IMR-90 (cell line): ENCODE results near the gene TNPO1. TPM values are rescaled to one million over a fixed set of nuclear protein-coding genes. Genes with fewer than 3 reads are reported as not detected.

ENCODE experiments used
- ATAC-seq: fragments of 200-7000 bp; cut with Tn5 transposase; 2 replicates; pipeline ENCODE4 v1.9.1; 2020; ENCODE audit warnings: low read depth, mild to moderate bottlenecking, moderate library complexity
- BruUV-seq: library from RNA; stranded (reverse); fragments of 400-500 nt; replicated peaks from 2 replicates; lab custom pipeline; 2021; lab: Mats Ljungman, UMichigan
- CTCF ChIA-PET: fragments of 300-600 bp; formaldehyde crosslinking; extraction: SDS; loops from one replicate; lab custom pipeline; 2021; ENCODE audit warnings: antibody characterized with exemption; lab: Yijun Ruan, JAX
- POLR2A ChIA-PET: fragments of 300-600 bp; sonication (Branson Sonifier 250); formaldehyde crosslinking; loops from one replicate; lab custom pipeline; 2022; ENCODE audit warnings: antibody characterized with exemption; ENCODE audit not compliant: unreplicated experiment; lab: Charles Lee
- DNase-seq: peaks from one replicate; pipeline ENCODE4 v3.0.0; 2013
- H2AFZ ChIP-seq: replicated peaks from 2 replicates; pipeline ENCODE3; 2013; ENCODE audit warnings: low read length, mild to moderate bottlenecking; ENCODE audit not compliant: poor library complexity
- H2AK5ac ChIP-seq: 2 replicates; pipeline ENCODE4 v1.6.1; 2013; ENCODE audit warnings: low read depth, low read length, inconsistent platforms
- H2AK9ac ChIP-seq: replicated peaks from 2 replicates; pipeline ENCODE3; 2013; ENCODE audit warnings: mild to moderate bottlenecking, low read depth, low read length, moderate library complexity; ENCODE audit not compliant: poor library complexity
- H2BK120ac ChIP-seq: 2 replicates; pipeline ENCODE4 v1.6.1; 2013; ENCODE audit warnings: low read depth, low read length, inconsistent platforms
- H2BK15ac ChIP-seq: 3 replicates; pipeline ENCODE4 v1.6.1; 2013; ENCODE audit warnings: low read depth, low read length, inconsistent platforms
- H2BK20ac ChIP-seq: 2 replicates; pipeline ENCODE4 v1.6.1; 2013; ENCODE audit warnings: low read depth, mild to moderate bottlenecking, inconsistent platforms, low read length, moderate library complexity
- H2BK5ac ChIP-seq: 2 replicates; pipeline ENCODE4 v1.6.1; 2013; ENCODE audit warnings: mild to moderate bottlenecking, low read depth, low read length, inconsistent platforms; ENCODE audit not compliant: poor library complexity, severe bottlenecking
- H3K14ac ChIP-seq: replicated peaks from 2 replicates; pipeline ENCODE4 v1.6.1; 2013; ENCODE audit warnings: low read depth, low read length, inconsistent platforms
- H3K18ac ChIP-seq: 2 replicates; pipeline ENCODE4 v1.6.1; 2013; ENCODE audit warnings: low read depth, low read length, control low read depth
- H3K23ac ChIP-seq: 2 replicates; pipeline ENCODE4 v1.6.1; 2013; ENCODE audit warnings: low read depth, low read length, inconsistent platforms
- H3K27ac ChIP-seq: 2 replicates; pipeline ENCODE4 v1.5.1; 2013; ENCODE audit warnings: mild to moderate bottlenecking, control low read depth, low read length; ENCODE audit not compliant: insufficient read depth
- H3K27me3 ChIP-seq: 2 replicates; pipeline ENCODE4 v1.6.1; 2013; ENCODE audit warnings: low read length; ENCODE audit not compliant: control insufficient read depth, insufficient read depth
- H3K36me3 ChIP-seq: 2 replicates; pipeline ENCODE4 v1.6.1; 2013; ENCODE audit warnings: low read length, mixed read lengths; ENCODE audit not compliant: control insufficient read depth, insufficient read depth
- H3K4ac ChIP-seq: 2 replicates; pipeline ENCODE4 v1.6.1; 2013; ENCODE audit warnings: low read depth, low read length, inconsistent platforms
- H3K4me1 ChIP-seq: 2 replicates; pipeline ENCODE4 v1.6.1; 2013; ENCODE audit warnings: low read length, mixed read lengths; ENCODE audit not compliant: control insufficient read depth, insufficient read depth
- H3K4me2 ChIP-seq: 2 replicates; pipeline ENCODE4 v1.6.1; 2013; ENCODE audit warnings: low read depth, mild to moderate bottlenecking, control low read depth, low read length, moderate library complexity
- H3K4me3 ChIP-seq: 2 replicates; pipeline ENCODE4 v1.5.1; 2013; ENCODE audit warnings: low read depth, mild to moderate bottlenecking, control low read depth, low read length, moderate library complexity; ENCODE audit not compliant: insufficient read depth
- H3K56ac ChIP-seq: 2 replicates; pipeline ENCODE4 v1.6.1; 2013; ENCODE audit warnings: low read length, inconsistent platforms; ENCODE audit not compliant: insufficient read depth; ENCODE audit errors: extremely low read depth
- H3K79me1 ChIP-seq, 2 experiments: 2 replicates each; pipeline ENCODE4 v1.6.1; 2013; ENCODE audit warnings: low read length in 2 of 2, inconsistent platforms in 1 of 2, low read depth in 1 of 2
- H3K9ac ChIP-seq: 2 replicates; pipeline ENCODE4 v1.6.1; 2013; ENCODE audit warnings: low read depth, low read length, control low read depth
- H3K9me1 ChIP-seq: 2 replicates; pipeline ENCODE4 v1.6.1; 2013; ENCODE audit warnings: low read length, inconsistent platforms; ENCODE audit not compliant: insufficient read depth
- H3K9me3 ChIP-seq: 2 replicates; pipeline ENCODE4 v1.6.1; 2013; ENCODE audit warnings: low read length; ENCODE audit not compliant: control insufficient read depth, insufficient read depth
- H4K20me1 ChIP-seq: 2 replicates; pipeline ENCODE4 v1.6.1; 2013; ENCODE audit warnings: low read length, inconsistent platforms; ENCODE audit not compliant: insufficient read depth
- H4K5ac ChIP-seq: 2 replicates; pipeline ENCODE4 v1.6.1; 2013; ENCODE audit warnings: mild to moderate bottlenecking, low read depth, low read length, control low read depth
- H4K8ac ChIP-seq, 2 experiments: 2 replicates each; pipeline ENCODE4 v1.6.1; 2013; ENCODE audit warnings: low read depth in 2 of 2, low read length in 2 of 2, control low read depth in 1 of 2, inconsistent platforms in 1 of 2
- H4K91ac ChIP-seq: 2 replicates; pipeline ENCODE4 v1.6.1; 2013; ENCODE audit warnings: low read depth, low read length, inconsistent platforms; ENCODE audit not compliant: insufficient read depth
- BHLHE40 ChIP-seq: fragments of 150-350 bp; IDR thresholded peaks from 2 replicates; pipeline ENCODE4 v1.6.1; 2016; ENCODE audit warnings: mild to moderate bottlenecking, low read depth, low read length
- CHD1 ChIP-seq: IDR thresholded peaks from 2 replicates; pipeline ENCODE4 v1.6.1; 2012; ENCODE audit warnings: low read depth, low read length, improper control_type of control experiment
- CTCF ChIP-seq: conservative IDR thresholded peaks from 2 replicates; pipeline ENCODE4 v1.5.1; 2012; ENCODE audit warnings: mild to moderate bottlenecking, low read depth, low read length, improper control_type of control experiment
- ELK1 ChIP-seq: fragments of 150-350 bp; IDR thresholded peaks from 2 replicates; pipeline ENCODE4 v1.6.1; 2016; ENCODE audit warnings: low read depth, mild to moderate bottlenecking, low read length, moderate library complexity, borderline replicate concordance
- FOS ChIP-seq: fragments of 150-350 bp; IDR thresholded peaks from 2 replicates; pipeline ENCODE4 v1.6.1; 2016; ENCODE audit warnings: low read depth, low read length
- MAFK ChIP-seq: IDR thresholded peaks from 2 replicates; pipeline ENCODE4 v1.6.1; 2012; ENCODE audit warnings: low read depth, low read length, improper control_type of control experiment
- MAZ ChIP-seq: IDR thresholded peaks from 2 replicates; pipeline ENCODE4 v1.6.1; 2012; ENCODE audit warnings: low read depth, mild to moderate bottlenecking, low read length, improper control_type of control experiment, moderate library complexity, borderline replicate concordance
- MXI1 ChIP-seq: IDR thresholded peaks from 2 replicates; pipeline ENCODE4 v1.6.1; 2012; ENCODE audit warnings: low read depth, mild to moderate bottlenecking, low read length, moderate library complexity, borderline replicate concordance
- NFE2L2 ChIP-seq: fragments of 150-350 bp; IDR thresholded peaks from 2 replicates; pipeline ENCODE4 v1.6.1; 2016; ENCODE audit warnings: low read depth, mild to moderate bottlenecking, low read length
- POLR2A ChIP-seq: IDR thresholded peaks from 2 replicates; pipeline ENCODE4 v1.6.1; 2012; ENCODE audit warnings: mild to moderate bottlenecking, low read depth, low read length
- RAD21 ChIP-seq: IDR thresholded peaks from 2 replicates; pipeline ENCODE4 v1.6.1; 2012; ENCODE audit warnings: low read length, improper control_type of control experiment
- RCOR1 ChIP-seq: IDR thresholded peaks from 2 replicates; pipeline ENCODE4 v1.6.1; 2012; ENCODE audit warnings: mild to moderate bottlenecking, low read length, improper control_type of control experiment; ENCODE audit not compliant: insufficient replicate concordance
- RFX5 ChIP-seq: IDR thresholded peaks from 2 replicates; pipeline ENCODE4 v1.8.0; 2012; ENCODE audit warnings: low read depth, mild to moderate bottlenecking, low read length, moderate library complexity
- SMC3 ChIP-seq: fragments of 150-350 bp; IDR thresholded peaks from 2 replicates; pipeline ENCODE4 v1.6.1; 2016; ENCODE audit warnings: low read depth, mild to moderate bottlenecking, antibody characterized with exemption, low read length, moderate library complexity
- USF2 ChIP-seq: fragments of 150-350 bp; IDR thresholded peaks from 2 replicates; pipeline ENCODE4 v1.6.1; 2017; ENCODE audit warnings: mild to moderate bottlenecking, antibody characterized with exemption, low read length, low read depth
- WGBS, 2 experiments: methylation state at CpG; one replicate each; pipeline versions ENCODE4 v1.1.5 to v1.1.7; 2013; ENCODE audit warnings: missing lambda C conversion rate in 2 of 2; ENCODE audit not compliant: insufficient read length in 1 of 2; ENCODE audit errors: extremely low coverage in 2 of 2; 5-methylcytosine and 5-hydroxymethylcytosine counted together
- dilution Hi-C: fragments of 300-500 bp; cut with HindIII; formaldehyde crosslinking; loops from one replicate; pipeline ENCODE4 v1.14.3; 2018; ENCODE audit warnings: low sequenced_read_pairs; ENCODE audit not compliant: unreplicated experiment
- in situ Hi-C: fragments of 300-500 bp; cut with MboI; formaldehyde crosslinking; loops from 3 replicates; pipeline ENCODE4 v1.14.3; 2019; ENCODE audit warnings: low sequenced_read_pairs, inconsistent platforms, mixed read lengths
- intact Hi-C: fragments of 100-400 bp; cut with micrococcal nuclease; formaldehyde crosslinking; loops from 2 replicates; pipeline ENCODE4 v1.10.0; 2022
- polyA plus RNA-seq, 3 experiments: library from polyadenylated mRNA; depleted of rRNA; stranded (reverse); fragments of >200 nt; gene quantifications; 2 replicates each; pipeline ENCODE4 v1.2.3, GENCODE V29; 2012; ENCODE audit warnings: low replicate concordance in 1 of 3
- total RNA-seq: library from RNA; depleted of rRNA; stranded (reverse); fragments of >200 nt; gene quantifications from 2 replicates; pipeline ENCODE4 v1.2.3, GENCODE V29; 2012

TNPO1 gene
- total and polyA plus RNA-seq, 2 of the 4 experiments (the other 2 are of a cell fraction): 45.5 to 400 TPM

GRCh38 chr5:72895758-72896157, 79.3 kb downstream of the TNPO1 start:
- ChIA-PET POLR2A (no interaction called here), CTCF (interaction anchor here (0.7 kb wide), 1 partner anchor 22 kb away, joined by 4 read pairs; no protein-coding TSS in a partner anchor)
- no peak overlapping the region for H2AK5ac ChIP-seq
- no peaks in the 10 kb centered on the region for H3K27me3 ChIP-seq
- no peak overlapping the region for H3K56ac ChIP-seq
- H3K9ac ChIP-seq: no peak overlapping the region
- TF ChIP-seq CTCF (no peak), POLR2A (no peak), USF2 (no peak), FOS (no peak), RCOR1 (no peak), MXI1 (no peak), SMC3 (no peak), RFX5 (no peak), NFE2L2 (no peak), MAZ (no peak), RAD21 (no peak), ELK1 (no peak), MAFK (no peak), BHLHE40 (no peak), CHD1 (no peak)
- H4K8ac ChIP-seq: no peak overlapping the region
- no peak overlapping the region for H2BK5ac ChIP-seq
- H3K79me1 ChIP-seq: peaks cover 22 to 28% of the 10 kb centered on the region in 2 experiments
- no CpG with 5 or more reads among the region's 2 CpGs for WGBS, 2 experiments
- H3K9me1 ChIP-seq: no peaks in the 10 kb centered on the region; the same call in none of the 2 replicates
- H3K27ac ChIP-seq: no peak overlapping the region
- ATAC-seq: no peak
- H3K9me3 ChIP-seq: no peaks in the 10 kb centered on the region
- no peak for DNase-seq
- no peak overlapping the region for H3K23ac ChIP-seq
- peaks cover 3% of the 10 kb centered on the region; the same call in 1 of the 2 replicates for H4K20me1 ChIP-seq
- no peak overlapping the region for H3K4me2 ChIP-seq
- H3K14ac ChIP-seq: no peak overlapping the region
- intact Hi-C loops: loop anchor here (5.0 kb wide), 1 partner anchor 33 kb away; no protein-coding TSS in a partner anchor
- no peak overlapping the region for H2AFZ ChIP-seq
- H2BK20ac ChIP-seq: no peak overlapping the region
- no peak overlapping the region for H4K5ac ChIP-seq
- no peaks in the 10 kb centered on the region for H3K4me1 ChIP-seq
- no peak overlapping the region for H4K91ac ChIP-seq
- no peak overlapping the region for H3K18ac ChIP-seq
- peaks cover 45% of the 10 kb centered on the region for H3K36me3 ChIP-seq
- no peak overlapping the region for H2BK120ac ChIP-seq
- no peak overlapping the region for H3K4me3 ChIP-seq
- dilution Hi-C loops: no loop called here
- H3K4ac ChIP-seq: no peak overlapping the region
- BruUV-seq: no TSS peak
- H2AK9ac ChIP-seq: no peak overlapping the region
- in situ Hi-C loops: no loop called here
- H2BK15ac ChIP-seq: no peak overlapping the region
